Chondrocyte (in vitro differentiated cells): ENCODE data around the gene DPH7. TPM values are rescaled to one million over a fixed set of nuclear protein-coding genes. Genes with fewer than 3 reads are reported as not detected.
"Not testable (repeated sequence)": the region's sequence is repeated elsewhere in the genome, so short reads cannot be mapped to it uniquely, and the experiment has no call there.

ENCODE experiments used
- DNase-seq: peaks from one replicate; pipeline ENCODE4 v3.0.0; 2021; ENCODE audit warnings: mixed read lengths, low spot score
- H3K27ac Mint-ChIP-seq: one replicate; pipeline ENCODE4 v1.8.0; 2021; ENCODE audit warnings: mild to moderate bottlenecking, moderate library complexity, mixed read lengths; ENCODE audit not compliant: unreplicated experiment
- H3K27me3 Mint-ChIP-seq: 2 replicates; pipeline ENCODE4 v1.8.0; 2021; ENCODE audit warnings: low read depth, mixed read lengths
- H3K36me3 Mint-ChIP-seq: 2 replicates; pipeline ENCODE4 v1.8.0; 2021; ENCODE audit warnings: low read depth, mixed read lengths
- H3K4me1 Mint-ChIP-seq: 2 replicates; pipeline ENCODE4 v1.8.0; 2021; ENCODE audit warnings: low read depth, mild to moderate bottlenecking, mixed read lengths
- H3K4me3 Mint-ChIP-seq: one replicate; pipeline ENCODE4 v1.8.0; 2021; ENCODE audit warnings: mild to moderate bottlenecking, moderate library complexity, mixed read lengths; ENCODE audit not compliant: unreplicated experiment
- H3K9me3 Mint-ChIP-seq: 2 replicates; pipeline ENCODE4 v1.8.0; 2021; ENCODE audit warnings: low read depth, mixed read lengths
- total RNA-seq: library from RNA; stranded (reverse); gene quantifications from 3 replicates; pipeline ENCODE4 v1.2.1, GENCODE V29; 2021
- TF ChIP-seq, protein P1 (sequence below): fragments of 200-600 bp; sonication (generic); IDR thresholded peaks from 2 replicates; pipeline ENCODE4 v1.5.0; 2021; ENCODE audit warnings: antibody characterized with exemption, mild to moderate bottlenecking, moderate library complexity

Gene DPH7
- total RNA-seq, 1 donor from 2014 or later = 27.9 TPM

GRCh38 chr9:137515338-137515724 lies 63.4 kb downstream of the DPH7 start:
- H3K4me1 Mint-ChIP-seq = no peaks in the 10 kb centered on the region
- peaks cover 1% of the 10 kb centered on the region for H3K36me3 Mint-ChIP-seq
- H3K27me3 Mint-ChIP-seq = no peaks in the 10 kb centered on the region
- no peak overlapping the region for H3K27ac Mint-ChIP-seq
- no peak for DNase-seq
- H3K4me3 Mint-ChIP-seq = no peak overlapping the region
- no peaks in the 10 kb centered on the region for H3K9me3 Mint-ChIP-seq
- TF ChIP-seq, protein P1, sequence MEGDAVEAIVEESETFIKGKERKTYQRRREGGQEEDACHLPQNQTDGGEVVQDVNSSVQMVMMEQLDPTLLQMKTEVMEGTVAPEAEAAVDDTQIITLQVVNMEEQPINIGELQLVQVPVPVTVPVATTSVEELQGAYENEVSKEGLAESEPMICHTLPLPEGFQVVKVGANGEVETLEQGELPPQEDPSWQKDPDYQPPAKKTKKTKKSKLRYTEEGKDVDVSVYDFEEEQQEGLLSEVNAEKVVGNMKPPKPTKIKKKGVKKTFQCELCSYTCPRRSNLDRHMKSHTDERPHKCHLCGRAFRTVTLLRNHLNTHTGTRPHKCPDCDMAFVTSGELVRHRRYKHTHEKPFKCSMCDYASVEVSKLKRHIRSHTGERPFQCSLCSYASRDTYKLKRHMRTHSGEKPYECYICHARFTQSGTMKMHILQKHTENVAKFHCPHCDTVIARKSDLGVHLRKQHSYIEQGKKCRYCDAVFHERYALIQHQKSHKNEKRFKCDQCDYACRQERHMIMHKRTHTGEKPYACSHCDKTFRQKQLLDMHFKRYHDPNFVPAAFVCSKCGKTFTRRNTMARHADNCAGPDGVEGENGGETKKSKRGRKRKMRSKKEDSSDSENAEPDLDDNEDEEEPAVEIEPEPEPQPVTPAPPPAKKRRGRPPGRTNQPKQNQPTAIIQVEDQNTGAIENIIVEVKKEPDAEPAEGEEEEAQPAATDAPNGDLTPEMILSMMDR = no peak

DNA sequence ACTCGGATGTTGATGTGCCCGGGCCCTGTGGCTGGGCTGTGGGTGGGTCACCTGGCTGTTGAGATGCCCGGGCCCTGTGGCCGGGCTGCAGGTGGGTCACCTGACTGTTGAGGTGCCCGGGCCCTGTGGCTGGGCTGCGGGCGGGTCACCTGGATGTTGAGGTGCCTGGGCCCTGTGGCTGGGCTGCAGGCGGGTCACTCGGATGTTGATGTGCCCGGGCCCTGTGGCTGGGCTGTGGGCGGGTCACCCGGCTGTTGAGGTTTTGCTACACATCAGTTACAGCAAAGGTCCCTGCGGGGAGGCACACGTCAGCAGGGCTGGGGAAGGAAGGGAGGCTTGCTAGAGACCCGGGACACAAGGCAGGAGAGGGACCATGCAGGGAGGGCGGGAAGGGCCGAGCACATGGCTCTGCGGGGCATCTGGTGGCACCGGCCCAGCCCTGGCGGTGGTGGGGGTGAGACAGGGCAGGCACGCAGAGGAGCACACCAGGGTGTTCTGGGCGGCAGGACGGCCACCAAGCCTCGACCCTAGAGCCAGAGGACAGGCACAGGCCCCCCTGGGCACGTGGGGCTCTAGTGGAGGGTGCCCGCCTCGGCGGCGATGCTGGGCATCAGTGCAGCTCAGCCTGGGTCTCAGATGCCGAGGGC lies 63.9 kb downstream of the DPH7 start:
- Mint-ChIP-seq H3K4me1 (no peaks in the 10 kb centered on the region), H3K27me3 (no peaks in the 10 kb centered on the region), H3K27ac (no peak overlapping the region), H3K4me3 (no peak overlapping the region), H3K9me3 (no peaks in the 10 kb centered on the region), H3K36me3 (peaks cover 1% of the 10 kb centered on the region)
- TF ChIP-seq, protein P1 = no peak
- no peak for DNase-seq

DNA sequence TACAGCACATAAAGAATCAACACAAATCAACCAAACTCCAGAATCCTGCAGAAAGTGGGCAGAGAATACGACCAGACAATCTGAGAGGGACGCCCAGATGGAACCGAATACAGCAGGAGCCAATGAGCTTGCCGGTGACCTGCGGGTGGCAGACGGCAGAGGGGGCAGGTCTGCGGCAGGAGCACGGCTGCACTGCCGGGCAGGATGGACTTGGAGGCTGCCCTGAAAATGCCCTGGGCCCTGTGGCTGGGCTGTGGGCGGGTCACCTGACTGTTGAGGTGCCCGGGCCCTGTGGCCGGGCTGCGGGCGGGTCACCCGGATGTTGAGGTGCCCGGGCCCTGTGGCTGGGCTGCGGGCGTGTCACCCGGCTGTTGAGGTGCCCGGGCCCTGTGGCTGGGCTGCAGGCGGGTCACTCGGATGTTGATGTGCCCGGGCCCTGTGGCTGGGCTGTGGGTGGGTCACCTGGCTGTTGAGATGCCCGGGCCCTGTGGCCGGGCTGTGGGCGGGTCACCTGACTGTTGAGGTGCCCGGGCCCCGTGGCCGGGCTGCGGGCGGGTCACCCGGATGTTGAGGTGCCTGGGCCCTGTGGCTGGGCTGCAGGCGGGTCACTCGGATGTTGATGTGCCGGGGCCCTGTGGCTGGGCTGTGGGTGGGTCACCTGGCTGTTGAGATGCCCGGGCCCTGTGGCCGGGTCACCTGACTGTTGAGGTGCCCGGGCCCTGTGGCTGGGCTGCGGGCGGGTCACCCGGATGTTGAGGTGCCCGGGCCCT lies 64.7 kb downstream of the DPH7 start:
- not testable (repeated sequence) for H3K4me1 Mint-ChIP-seq, H3K9me3 Mint-ChIP-seq, DNase-seq, H3K27me3 Mint-ChIP-seq, H3K27ac Mint-ChIP-seq, H3K36me3 Mint-ChIP-seq, H3K4me3 Mint-ChIP-seq

- DNase-seq, H3K4me3 Mint-ChIP-seq, H3K9me3 Mint-ChIP-seq, H3K4me1 Mint-ChIP-seq, H3K36me3 Mint-ChIP-seq, H3K27me3 Mint-ChIP-seq, H3K27ac Mint-ChIP-seq: not testable (repeated sequence)
These were observed 65.6 kb downstream of the DPH7 start for GRCh38 chr9:137513136-137513535.

DNA sequence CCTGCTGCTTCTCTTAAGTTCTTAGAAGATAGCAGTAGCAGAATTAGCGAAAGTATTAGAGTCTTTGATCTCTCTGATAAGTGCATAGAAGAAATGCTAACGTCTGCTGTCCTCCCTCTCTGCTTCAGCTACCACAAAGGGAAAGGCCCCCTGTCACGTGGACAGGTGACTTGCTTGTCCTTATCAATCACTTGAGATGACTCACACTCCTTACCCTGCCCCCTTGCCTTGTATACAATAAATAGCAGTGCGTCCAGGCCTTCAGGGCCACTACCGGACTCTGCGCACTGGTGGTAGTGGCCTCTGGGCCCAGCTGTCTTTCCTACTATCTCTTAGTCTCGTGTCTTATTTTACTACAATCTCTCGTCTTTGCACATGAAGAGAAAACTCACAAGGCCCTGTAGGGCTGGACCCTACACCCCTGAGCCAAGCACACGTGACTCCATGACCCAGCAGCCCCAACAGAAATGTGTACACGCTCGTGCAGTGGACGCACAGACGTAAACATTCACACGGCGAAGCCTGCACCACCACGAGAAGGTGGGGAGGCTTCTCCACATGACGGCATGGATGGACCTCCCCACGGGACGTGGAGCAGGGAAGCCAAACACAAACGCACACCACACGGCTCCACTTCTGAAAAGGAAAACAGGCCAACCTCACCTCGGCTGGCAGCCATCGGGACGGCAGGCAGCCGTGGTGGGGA lies 66.8 kb downstream of the DPH7 start:
- H3K4me3 Mint-ChIP-seq = no peak overlapping the region

DNA sequence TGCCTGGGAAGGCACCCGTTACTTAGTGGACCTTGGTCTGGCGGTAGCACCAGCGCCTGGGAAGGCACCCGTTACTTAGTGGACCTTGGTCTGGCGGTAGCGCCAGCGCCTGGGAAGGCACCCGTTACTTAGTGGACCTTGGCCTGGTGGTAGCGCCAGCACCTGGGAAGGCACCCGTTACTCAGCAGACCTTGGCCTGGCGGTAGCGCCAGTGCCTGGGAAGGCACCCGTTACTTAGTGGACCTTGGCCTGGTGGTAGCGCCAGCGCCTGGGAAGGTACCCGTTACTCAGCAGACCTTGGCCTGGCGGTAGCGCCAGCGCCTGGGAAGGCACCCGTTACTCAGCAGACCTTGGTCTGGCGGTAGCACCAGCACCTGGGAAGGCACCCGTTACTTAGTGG lies 67.6 kb downstream of the DPH7 start:
- H3K9me3 Mint-ChIP-seq, H3K27me3 Mint-ChIP-seq, H3K27ac Mint-ChIP-seq, H3K4me3 Mint-ChIP-seq, DNase-seq, H3K4me1 Mint-ChIP-seq, H3K36me3 Mint-ChIP-seq: not testable (repeated sequence)

More for the DNA sequence above, 66.8 kb downstream of the DPH7 start:
- Mint-ChIP-seq H3K36me3 (peaks cover 9% of the 10 kb centered on the region), H3K4me1 (no peaks in the 10 kb centered on the region), H3K27me3 (no peaks in the 10 kb centered on the region), H3K27ac (no peak overlapping the region), H3K9me3 (peaks cover 8% of the 10 kb centered on the region)
- DNase-seq = no peak
- TF ChIP-seq, protein P1 = no peak
